Thoracic aorta (tissue), 2 donors: ENCODE measurements around the gene ACR. TPM values are rescaled to one million over a fixed set of nuclear protein-coding genes. Genes with fewer than 3 reads are reported as not detected.

ENCODE experiments used
- ATAC-seq: fragments of 150-250 bp; one replicate; pipeline ENCODE4 v1.8.0; 2017; ENCODE audit warnings: low read depth; ENCODE audit not compliant: insufficient number of reproducible peaks, low FRiP score
- DNase-seq: peaks from one replicate; pipeline ENCODE4 v3.0.0-alpha.2; 2020; ENCODE audit warnings: low spot score
- H3K27ac ChIP-seq, 2 donors: fragments of 200-600 bp; sonication (generic); 1 replicate in 1 of 2; 2 replicates in 1 of 2; pipeline ENCODE4 v1.5.1; 2016; ENCODE audit warnings: mild to moderate bottlenecking in 2 of 2, moderate library complexity in 2 of 2
- H3K27me3 ChIP-seq: fragments of 200-600 bp; sonication (generic); replicated peaks from 2 replicates; pipeline ENCODE4 v1.6.0; 2016; ENCODE audit warnings: mild to moderate bottlenecking; ENCODE audit not compliant: insufficient read depth
- H3K36me3 ChIP-seq: fragments of 200-600 bp; sonication (generic); one replicate; pipeline ENCODE4 v1.5.1; 2016
- H3K4me1 ChIP-seq, 2 donors: fragments of 200-600 bp; sonication (generic); 1 replicate in 1 of 2; 2 replicates in 1 of 2; pipeline versions ENCODE4 v1.5.1 to v1.6.0; 2016; ENCODE audit warnings: low read depth in 2 of 2, mild to moderate bottlenecking in 1 of 2; ENCODE audit not compliant: control insufficient read depth in 1 of 2
- H3K4me3 ChIP-seq: fragments of 200-600 bp; sonication (generic); 2 replicates; pipeline ENCODE4 v1.5.1; 2016; ENCODE audit warnings: mild to moderate bottlenecking
- H3K9me3 ChIP-seq: fragments of 200-600 bp; sonication (generic); 2 replicates; pipeline ENCODE4 v1.5.1; 2016
- CTCF ChIP-seq: fragments of 200-600 bp; sonication (generic); IDR thresholded peaks from one replicate; pipeline ENCODE4 v1.5.1; 2019; ENCODE audit warnings: antibody characterized with exemption
- total RNA-seq, 2 donors: library from RNA; depleted of rRNA; stranded (reverse); fragments of >200 nt; gene quantifications; one replicate each; pipeline versions ENCODE4 v1.1.0 to v1.2.3, GENCODE V29; 2016

ACR gene
- total RNA-seq, 2 donors from 2014 or later: not detected

- no peaks in the 10 kb centered on the region for H3K36me3 ChIP-seq
- no peak for DNase-seq
Observed at GRCh38 chr22:50694766-50695420, 43.1 kb upstream of the ACR start.

GRCh38 chr22:50695421-50696250, 42.4 kb upstream of the ACR start:
- Histone ChIP-seq H3K4me3 (no peak overlapping the region), H3K9me3 (no peaks in the 10 kb centered on the region), H3K27ac (no peak overlapping the region), H3K4me1 (peaks cover 0 to 4% of the 10 kb centered on the region in 2 donors), H3K27me3 (no peaks in the 10 kb centered on the region), H3K36me3 (no peaks in the 10 kb centered on the region)
- TF ChIP-seq CTCF: no peak
- no peak for ATAC-seq
- DNase-seq: no peak

More at GRCh38 chr22:50694766-50695420, 43.1 kb upstream of the ACR start:
- H3K27me3 ChIP-seq: no peaks in the 10 kb centered on the region
- no peaks in the 10 kb centered on the region for H3K9me3 ChIP-seq
- no peak for ATAC-seq
- no peak for TF ChIP-seq CTCF
- H3K4me3 ChIP-seq: no peak overlapping the region
- H3K4me1 ChIP-seq: peaks cover 0 to 4% of the 10 kb centered on the region in 2 donors
- no peak overlapping the region for H3K27ac ChIP-seq

GRCh38 chr22:50696251-50696798, 41.7 kb upstream of the ACR start:
- Histone ChIP-seq H3K4me3 (no peak overlapping the region), H3K27ac (no peak overlapping the region), H3K4me1 (peaks cover 0 to 4% of the 10 kb centered on the region in 2 donors), H3K36me3 (no peaks in the 10 kb centered on the region), H3K27me3 (no peaks in the 10 kb centered on the region), H3K9me3 (no peaks in the 10 kb centered on the region)
- DNase-seq (no peak), ATAC-seq (no peak)
- no peak for TF ChIP-seq CTCF

GRCh38 chr22:50696799-50697561, 41.0 kb upstream of the ACR start:
- Histone ChIP-seq H3K27me3 (no peaks in the 10 kb centered on the region), H3K27ac (no peak overlapping the region), H3K4me1 (peaks cover 0 to 4% of the 10 kb centered on the region in 2 donors), H3K4me3 (no peak overlapping the region), H3K36me3 (no peaks in the 10 kb centered on the region), H3K9me3 (no peaks in the 10 kb centered on the region)
- ATAC-seq (no peak), DNase-seq (no peak)
- no peak for TF ChIP-seq CTCF
